Measurements from ENCODE around the gene NPC1L1.

NPC1L1 gene

GRCh38 chr7:44573464-44574286, 32.5 kb upstream of the NPC1L1 start, which contains the start of gene DDX56:
TSS of gene DDX56 (minus strand) at chr7:44573908. CDS start at chr7:44573895, 13 bp downstream.
- H2AFZ ChIP-seq (ENCODE audit: low read length): no peak within 1 kb of the TSS
- no peak for TF ChIP-seq EZH2 (IDR thresholded peaks at IDR 0.05; ENCODE audit: borderline replicate concordance, low read length)
- no peak for TF ChIP-seq CTCF (IDR thresholded peaks at IDR 0.05; ENCODE audit: low read length)
- peaks cover 65% of the 10 kb centered on the region for H3K36me3 ChIP-seq (ENCODE audit: insufficient read depth, low read length)
- H3K79me2 ChIP-seq (ENCODE audit: insufficient read depth, low read length): peaks cover 14% of the 10 kb centered on the region
- H3F3A ChIP-seq (ENCODE audit: insufficient read depth, low read length): no peaks in the 10 kb centered on the region
- peak within 1 kb of the TSS; percentile 95 for H3K9ac ChIP-seq (ENCODE audit: low read length)
- H4K20me1 ChIP-seq (ENCODE audit: insufficient read depth, low read length): no peaks in the 10 kb centered on the region
- peak within 1 kb of the TSS; percentile 44 for H3K27ac ChIP-seq (ENCODE audit: low read depth, low read length, poor library complexity, severe bottlenecking)
- peaks cover 23% of the 10 kb centered on the region for H3K4me1 ChIP-seq (ENCODE audit: insufficient read depth, low read length, severe bottlenecking)
- H3K9me2 ChIP-seq (ENCODE audit: low read depth, low read length): no peaks in the 10 kb centered on the region
- H3K4me2 ChIP-seq (ENCODE audit: low read length): peak within 1 kb of the TSS; percentile 85
- H3K9me3 ChIP-seq (ENCODE audit: low read length): no peaks in the 10 kb centered on the region
- H3K4me3 ChIP-seq (ENCODE audit: low read depth, low read length, poor library complexity, severe bottlenecking): peak within 1 kb of the TSS; percentile 87
- H3K27me3 ChIP-seq (ENCODE audit: insufficient read depth, low read length): no peaks in the 10 kb centered on the region

GRCh38 chr7:44572771-44573170, 31.6 kb upstream of the NPC1L1 start:
- Histone ChIP-seq H4K20me1 (ENCODE audit: insufficient read depth, low read length) (no peaks in the 10 kb centered on the region), H3K9me3 (ENCODE audit: low read length) (no peaks in the 10 kb centered on the region), H3K36me3 (ENCODE audit: insufficient read depth, low read length) (peaks cover 67% of the 10 kb centered on the region), H2AFZ (ENCODE audit: low read length) (no peak overlapping the region), H3K4me3 (ENCODE audit: low read depth, low read length, poor library complexity, severe bottlenecking) (peak overlapping the region; percentile 87), H3K4me2 (ENCODE audit: low read length) (peak overlapping the region; percentile 85), H3F3A (ENCODE audit: insufficient read depth, low read length) (no peaks in the 10 kb centered on the region), H3K27me3 (ENCODE audit: insufficient read depth, low read length) (no peaks in the 10 kb centered on the region), H3K4me1 (ENCODE audit: insufficient read depth, low read length, severe bottlenecking) (peaks cover 23% of the 10 kb centered on the region), H3K27ac (ENCODE audit: low read depth, low read length, poor library complexity, severe bottlenecking) (peak overlapping the region; percentile 44), H3K79me2 (ENCODE audit: insufficient read depth, low read length) (peaks cover 14% of the 10 kb centered on the region), H3K9me2 (ENCODE audit: low read depth, low read length) (no peaks in the 10 kb centered on the region), H3K9ac (ENCODE audit: low read length) (peak overlapping the region; percentile 95)
- TF ChIP-seq CTCF (IDR thresholded peaks at IDR 0.05; ENCODE audit: low read length) (no peak), EZH2 (IDR thresholded peaks at IDR 0.05; ENCODE audit: borderline replicate concordance, low read length) (no peak)

GRCh38 chr7:44569959-44570358, 28.8 kb upstream of the NPC1L1 start:
- H4K20me1 ChIP-seq (ENCODE audit: insufficient read depth, low read length): no peaks in the 10 kb centered on the region
- H3K36me3 ChIP-seq (ENCODE audit: insufficient read depth, low read length): peaks cover 80% of the 10 kb centered on the region
- peaks cover 14% of the 10 kb centered on the region for H3K79me2 ChIP-seq (ENCODE audit: insufficient read depth, low read length)
- no peaks in the 10 kb centered on the region for H3K9me3 ChIP-seq (ENCODE audit: low read length)
- H3K4me1 ChIP-seq (ENCODE audit: insufficient read depth, low read length, severe bottlenecking): peaks cover 19% of the 10 kb centered on the region
- H3F3A ChIP-seq (ENCODE audit: insufficient read depth, low read length): no peaks in the 10 kb centered on the region
- H3K4me2 ChIP-seq (ENCODE audit: low read length): no peak overlapping the region
- TF ChIP-seq CTCF (IDR thresholded peaks at IDR 0.05; ENCODE audit: low read length) (no peak), EZH2 (IDR thresholded peaks at IDR 0.05; ENCODE audit: borderline replicate concordance, low read length) (no peak)
- no peak overlapping the region for H3K9ac ChIP-seq (ENCODE audit: low read length)
- no peak overlapping the region for H2AFZ ChIP-seq (ENCODE audit: low read length)
- no peaks in the 10 kb centered on the region for H3K9me2 ChIP-seq (ENCODE audit: low read depth, low read length)
- H3K27me3 ChIP-seq (ENCODE audit: insufficient read depth, low read length): no peaks in the 10 kb centered on the region
- no peak overlapping the region for H3K4me3 ChIP-seq (ENCODE audit: low read depth, low read length, poor library complexity, severe bottlenecking)
- no peak overlapping the region for H3K27ac ChIP-seq (ENCODE audit: low read depth, low read length, poor library complexity, severe bottlenecking)

Data from OCI-LY1 (cell line).